H1 (cell line): ENCODE measurements around the gene S100A16.

Experiments
- ATF3 ChIP-seq: IDR thresholded peaks from 2 replicates; pipeline ENCODE4 v1.6.1; 2011; ENCODE audit warnings: low read depth, mild to moderate bottlenecking, low read length; ENCODE audit not compliant: insufficient read depth
- CTCF ChIP-seq, 3 experiments: IDR thresholded peaks; 1 replicate in 2 of 3; 2 replicates in 1 of 3; pipeline versions ENCODE4 v1.5.1 to v1.6.1; 2011; ENCODE audit warnings: low read length in 3 of 3, mild to moderate bottlenecking in 3 of 3, inconsistent platforms in 2 of 3, low read depth in 1 of 3, moderate library complexity in 1 of 3; ENCODE audit not compliant: insufficient read depth in 1 of 3; ENCODE audit errors: control extremely low read depth in 1 of 3
- FOSL1 ChIP-seq: IDR thresholded peaks from 2 replicates; pipeline ENCODE4 v1.6.1; 2011; ENCODE audit warnings: mild to moderate bottlenecking, low read depth, low read length, moderate library complexity; ENCODE audit not compliant: insufficient read depth
- POLR2A ChIP-seq, 2 experiments: IDR thresholded peaks; 1 replicate in 1 of 2; 2 replicates in 1 of 2; pipeline ENCODE4 v1.6.1; 2011; ENCODE audit warnings: low read depth in 2 of 2, low read length in 2 of 2, mild to moderate bottlenecking in 2 of 2; ENCODE audit errors: control extremely low read depth in 1 of 2
- RAD21 ChIP-seq, 2 experiments: IDR thresholded peaks in 1 of 2; conservative IDR thresholded peaks in 1 of 2; 2 replicates each; pipeline ENCODE4 v1.6.1; 2011; ENCODE audit warnings: low read depth in 2 of 2, low read length in 2 of 2, improper control_type of control experiment in 1 of 2, inconsistent platforms in 1 of 2, mild to moderate bottlenecking in 1 of 2, moderate library complexity in 1 of 2
- RXRA ChIP-seq: IDR thresholded peaks from 2 replicates; pipeline ENCODE4 v1.6.1; 2011; ENCODE audit warnings: low read depth, mild to moderate bottlenecking, low read length, moderate library complexity; ENCODE audit not compliant: insufficient read depth
- SIN3A ChIP-seq, 2 experiments: IDR thresholded peaks in 1 of 2; conservative IDR thresholded peaks in 1 of 2; 2 replicates each; pipeline ENCODE4 v1.6.1; 2011 to 2012; ENCODE audit warnings: low read length in 2 of 2, improper control_type of control experiment in 1 of 2, low read depth in 1 of 2, mild to moderate bottlenecking in 1 of 2
- TAF1 ChIP-seq: IDR thresholded peaks from 2 replicates; pipeline ENCODE4 v1.6.1; 2011; ENCODE audit warnings: mild to moderate bottlenecking, low read depth, low read length

GRCh38 chr1:153616917-153617311 lies 4.0 kb upstream of the S100A16 start:
- TF ChIP-seq POLR2A (IDR thresholded peaks at IDR 0.05; ENCODE audit: control extremely low read depth in 1 of 2, low read depth in 2 of 2, low read length in 2 of 2) (no peak; a peak in 1 of 3 replicates), CTCF (IDR thresholded peaks at IDR 0.05; ENCODE audit: control extremely low read depth in 1 of 3, insufficient read depth in 1 of 3, low read depth in 1 of 3, low read length in 3 of 3) (no peak), TAF1 (no peak), SIN3A (conservative IDR thresholded peaks at IDR 0.05 in 1 of 2, IDR thresholded peaks at IDR 0.05 in 1 of 2; ENCODE audit: low read depth in 1 of 2, low read length in 2 of 2) (no peak), ATF3 (no peak), RXRA (no peak), FOSL1 (no peak), RAD21 (IDR thresholded peaks at IDR 0.05 in 1 of 2, conservative IDR thresholded peaks at IDR 0.05 in 1 of 2; ENCODE audit: low read depth in 2 of 2, low read length in 2 of 2) (no peak)
